Kasumi-1 (cell line): ENCODE results near the gene BCAS3.
"Not testable (repeated sequence)": the region's sequence is repeated elsewhere in the genome, so short reads cannot be mapped to it uniquely, and the experiment has no call there.

Experiments
- DNase-seq, 2 experiments: peaks; one replicate each; lab custom pipeline; 2025; lab: John Stamatoyannopoulos, UW

BCAS3 gene

DNA sequence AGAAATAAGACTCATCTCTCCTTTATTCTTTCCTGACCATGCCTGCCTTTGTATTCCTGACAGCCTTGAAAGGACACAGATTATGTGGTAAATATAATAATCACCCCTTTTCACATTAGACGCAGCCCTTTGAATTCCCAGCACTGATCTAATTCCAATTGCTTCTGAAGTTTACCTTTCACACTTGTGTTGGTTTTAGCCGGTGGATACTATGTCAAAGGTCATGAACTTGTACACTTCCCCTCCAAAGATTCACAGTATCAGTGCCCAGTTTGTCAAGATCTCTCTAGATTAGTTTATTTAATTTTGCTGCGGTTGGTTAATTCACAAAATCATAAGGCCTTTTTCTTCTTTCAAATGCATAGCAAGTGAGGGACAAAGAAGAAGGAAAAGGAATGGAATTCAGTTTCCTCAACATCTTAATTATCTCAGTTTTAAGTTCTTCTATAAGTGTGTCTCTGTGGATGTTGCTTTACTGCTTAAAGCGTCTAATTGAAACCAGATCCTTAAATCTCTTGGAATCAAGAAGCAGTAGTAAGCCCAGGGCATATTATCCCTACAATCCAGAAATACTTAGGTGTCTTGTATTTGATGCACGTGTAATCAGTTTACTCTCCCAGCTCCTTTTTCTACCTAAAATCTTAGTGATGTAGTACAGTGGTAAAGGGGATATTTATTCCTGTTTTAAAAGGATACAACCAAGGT lies 547.7 kb downstream of the BCAS3 start:
- no peak for DNase-seq

DNA sequence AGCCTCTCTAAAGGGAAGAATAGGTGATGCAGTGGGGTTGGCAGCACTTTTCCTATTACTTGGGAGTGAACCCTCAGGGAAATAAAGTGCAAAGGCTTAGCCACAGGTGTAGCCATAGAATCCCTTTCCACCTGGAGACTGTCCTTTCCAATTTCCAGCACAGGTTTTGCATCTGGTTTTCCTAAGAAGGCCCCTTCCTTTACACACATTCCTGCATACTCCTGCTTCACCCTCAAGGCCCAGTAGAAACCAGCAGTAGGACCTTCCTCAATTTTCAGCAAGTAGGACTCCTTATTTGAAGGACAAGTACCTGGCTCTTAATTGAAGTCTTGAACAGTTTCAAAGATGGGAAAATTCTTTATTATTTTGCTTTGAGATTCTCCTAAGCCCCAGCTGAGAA lies 550.2 kb downstream of the BCAS3 start:
- no peak for DNase-seq

DNA sequence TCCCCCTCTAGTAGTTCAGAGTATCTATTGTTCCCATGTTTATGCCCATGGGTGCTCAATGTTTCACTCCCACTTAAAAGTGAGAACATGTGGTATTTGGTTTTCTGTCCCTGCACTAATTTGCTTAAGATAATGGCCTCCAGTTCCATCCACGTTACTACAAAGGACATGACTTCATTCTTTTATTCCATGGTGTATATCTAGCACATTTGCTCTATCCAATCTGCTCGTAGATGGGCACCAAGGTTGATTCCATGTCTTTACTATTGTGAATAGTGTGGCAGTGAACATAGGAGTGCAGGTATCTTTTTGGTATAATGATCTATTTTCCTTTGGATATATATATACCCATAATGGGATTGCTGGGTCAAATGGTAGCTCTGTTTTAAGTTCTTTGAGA lies 552.8 kb downstream of the BCAS3 start:
- no peak for DNase-seq

DNA sequence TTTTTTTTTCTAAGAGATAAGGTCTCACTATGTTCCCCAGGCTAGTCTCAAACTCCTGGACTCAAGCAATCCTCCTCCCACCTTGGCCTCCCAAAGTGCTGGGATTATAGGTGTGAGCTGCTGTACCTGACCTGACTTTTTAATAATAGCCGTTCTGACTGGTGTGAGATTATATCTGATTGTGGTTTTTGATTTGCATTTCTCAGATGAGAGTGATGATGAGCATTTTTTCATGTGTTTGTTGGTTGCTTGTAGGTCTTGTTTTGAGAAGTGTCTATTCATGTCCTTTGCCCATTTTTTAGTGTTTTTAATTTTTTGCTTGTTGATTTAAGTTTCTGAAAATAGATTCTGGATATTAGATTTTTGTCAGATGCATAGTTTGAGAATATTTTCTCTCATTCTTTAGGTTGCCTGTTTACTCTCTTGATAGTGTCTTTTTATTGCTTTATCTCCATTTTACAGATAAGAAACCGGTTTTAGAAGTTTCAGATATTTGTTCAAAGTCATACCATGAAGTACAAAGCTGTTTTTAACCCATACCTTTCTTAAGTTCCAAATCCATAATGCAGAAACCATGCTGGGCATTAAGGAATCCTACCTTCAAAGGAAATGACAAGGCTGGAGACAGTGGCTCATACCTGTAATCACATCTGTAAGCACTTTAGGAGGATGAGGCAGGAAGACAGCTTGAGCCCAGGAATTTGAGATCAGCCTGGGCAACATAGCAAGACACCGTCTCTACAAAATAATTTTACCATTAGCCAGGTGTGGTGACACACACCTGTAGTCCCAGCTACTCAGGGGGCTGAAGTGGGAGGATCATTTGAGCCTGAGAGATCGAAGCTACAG lies 553.5 kb downstream of the BCAS3 start:
- no peak for DNase-seq

DNA sequence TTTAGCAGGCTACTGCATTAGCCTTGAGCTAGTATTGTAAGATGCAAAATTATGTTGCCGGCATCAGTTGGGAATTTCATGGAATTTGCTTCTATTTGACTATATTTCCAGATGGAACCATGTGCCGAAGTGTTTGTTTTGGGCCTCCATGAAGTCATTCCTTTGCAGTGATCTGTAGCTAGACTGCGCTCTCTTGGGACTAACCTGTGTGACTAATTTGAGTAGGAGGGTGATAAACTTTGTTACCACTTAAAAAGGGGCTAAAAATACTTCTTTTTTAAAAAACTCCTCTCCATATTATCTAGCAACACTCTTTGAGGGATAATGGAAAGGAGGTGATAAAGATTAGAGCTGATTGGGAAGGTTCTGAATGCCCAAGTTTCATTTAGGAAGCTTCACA lies 555.2 kb downstream of the BCAS3 start:
- DNase-seq: no peak

DNA sequence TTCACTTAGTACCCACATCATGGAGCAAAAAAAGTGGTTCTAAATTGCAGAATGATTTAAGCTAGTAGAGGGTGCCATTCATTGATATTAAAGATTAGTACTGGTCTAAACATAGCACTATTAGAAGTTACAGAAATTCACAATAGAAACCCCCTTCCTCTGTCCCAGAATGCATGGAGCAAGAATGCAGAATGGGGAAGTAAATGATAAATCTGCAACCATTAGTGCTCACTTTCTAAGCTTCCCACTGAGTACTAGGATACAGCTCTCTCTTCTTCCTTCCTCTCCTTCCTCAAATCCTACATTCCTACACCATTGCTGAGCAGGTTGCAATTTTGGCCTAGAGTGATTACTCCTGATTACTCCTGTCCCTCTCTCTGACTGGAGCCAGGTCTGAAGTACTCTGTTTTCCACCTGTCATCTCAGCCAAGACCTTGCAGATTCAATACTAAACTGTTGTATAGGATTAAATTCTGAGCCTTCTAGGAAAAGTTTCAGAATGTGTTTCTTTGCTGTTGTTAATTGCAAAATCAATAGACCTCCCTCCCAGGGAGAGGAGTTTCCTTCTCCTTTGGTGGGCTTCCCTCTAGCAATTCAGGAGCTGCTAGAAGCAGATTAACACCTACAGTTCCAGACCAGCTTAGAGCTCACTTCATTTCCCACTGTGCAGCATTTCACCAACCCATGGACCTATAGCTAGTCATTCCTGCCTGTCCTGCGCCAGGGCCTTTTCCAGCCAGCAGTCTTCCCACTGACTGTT lies 556.5 kb downstream of the BCAS3 start:
- peak; percentile 58 to 63 for DNase-seq

DNA sequence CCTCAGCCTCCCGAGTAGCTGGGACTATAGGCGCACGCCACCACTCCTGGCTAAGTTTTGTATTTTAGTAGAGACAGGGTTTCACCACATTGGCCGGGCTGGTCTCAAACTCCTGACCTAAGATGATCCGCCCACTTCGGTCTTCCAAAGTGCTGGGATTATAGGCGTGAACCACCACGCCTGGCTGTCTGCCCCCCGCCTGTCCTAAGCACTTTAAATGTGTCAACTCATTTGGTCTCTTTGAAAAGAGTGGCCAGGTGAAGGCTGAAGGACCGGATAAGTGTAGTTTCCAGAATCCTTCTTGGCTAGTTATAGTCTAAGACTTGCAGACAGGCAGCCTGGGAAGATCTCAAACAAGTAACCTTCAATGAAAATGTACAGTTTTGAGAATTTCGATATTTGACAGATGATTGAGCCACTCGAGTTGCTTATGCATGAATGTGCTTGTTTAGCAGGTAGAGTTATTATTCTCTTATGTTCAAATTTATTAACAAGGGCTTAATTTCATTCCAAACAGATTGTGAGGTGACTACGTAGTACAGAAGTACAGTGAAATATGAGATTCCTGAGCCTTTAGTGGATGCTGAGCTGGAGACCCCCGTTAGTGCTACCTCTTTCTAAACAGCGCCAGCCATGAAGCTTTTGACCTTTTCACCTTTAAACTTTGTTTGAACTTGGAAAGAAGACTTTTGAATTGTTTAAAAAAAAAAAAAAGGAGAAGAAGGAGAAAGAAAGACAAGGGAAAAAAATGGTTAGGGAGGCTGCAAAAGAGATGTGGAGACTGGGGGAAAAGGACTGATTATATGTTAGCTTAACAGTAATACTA lies 557.6 kb downstream of the BCAS3 start:
- no peak for DNase-seq

DNA sequence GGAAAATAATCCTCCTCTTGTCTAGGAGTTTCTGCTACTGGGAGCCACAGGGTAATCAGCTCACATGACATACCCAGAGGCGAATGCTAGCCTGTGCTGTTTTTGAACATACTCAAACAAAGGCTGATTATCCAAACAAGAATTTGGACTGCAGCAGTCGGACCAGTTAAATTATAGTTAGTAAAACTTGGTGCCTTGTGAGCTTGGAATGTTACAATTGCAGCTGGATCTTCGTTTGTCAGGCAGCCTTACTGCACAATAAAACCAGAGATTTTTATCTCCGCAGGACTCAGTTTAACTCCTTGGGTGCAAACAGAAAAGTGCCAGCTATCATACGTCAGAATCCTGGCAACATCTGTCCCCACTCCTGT lies 558.2 kb downstream of the BCAS3 start:
- no peak for DNase-seq

DNA sequence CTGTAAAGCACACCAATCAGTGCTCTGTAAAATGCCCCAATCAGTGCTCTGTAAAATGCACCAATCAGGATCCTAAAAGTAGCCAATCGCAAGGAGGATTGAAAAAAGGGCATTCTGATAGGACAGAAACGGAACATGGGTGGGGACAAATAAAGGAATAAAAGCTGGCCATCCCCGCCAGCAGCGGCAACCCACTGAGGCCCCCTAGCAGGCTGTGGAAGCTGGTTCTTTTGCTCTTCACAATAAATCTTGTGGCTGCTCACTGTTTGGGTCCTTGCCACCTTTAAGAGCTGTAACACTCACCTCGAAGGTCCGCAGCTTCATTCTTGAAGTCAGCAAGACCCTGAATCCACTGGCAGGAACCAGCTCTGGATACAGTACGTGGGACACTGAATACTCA lies 559.6 kb downstream of the BCAS3 start:
- no peak for DNase-seq

DNA sequence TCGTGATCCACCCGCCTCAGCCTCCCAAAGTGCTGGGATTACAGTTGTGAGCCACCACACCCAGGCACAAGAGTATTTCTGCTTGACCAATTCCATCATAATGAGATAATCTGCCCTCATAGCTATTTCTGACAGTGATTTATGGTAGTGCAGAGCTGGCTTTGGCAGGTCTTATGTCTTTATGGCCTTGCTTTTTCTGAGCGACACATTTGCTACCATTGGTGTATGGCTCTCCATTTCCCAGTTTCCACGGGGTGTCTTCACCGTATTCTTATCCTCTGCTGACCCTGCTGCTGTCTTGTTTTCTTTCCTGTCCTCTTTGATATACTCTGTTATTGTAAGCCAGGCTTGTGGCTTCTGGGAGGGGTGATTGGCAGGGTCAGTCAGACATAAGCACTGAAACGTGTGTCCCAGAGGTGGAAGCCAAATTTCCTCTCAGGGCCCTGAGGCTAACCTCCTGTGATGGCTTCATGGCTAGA lies 560.8 kb downstream of the BCAS3 start:
- no peak for DNase-seq

DNA sequence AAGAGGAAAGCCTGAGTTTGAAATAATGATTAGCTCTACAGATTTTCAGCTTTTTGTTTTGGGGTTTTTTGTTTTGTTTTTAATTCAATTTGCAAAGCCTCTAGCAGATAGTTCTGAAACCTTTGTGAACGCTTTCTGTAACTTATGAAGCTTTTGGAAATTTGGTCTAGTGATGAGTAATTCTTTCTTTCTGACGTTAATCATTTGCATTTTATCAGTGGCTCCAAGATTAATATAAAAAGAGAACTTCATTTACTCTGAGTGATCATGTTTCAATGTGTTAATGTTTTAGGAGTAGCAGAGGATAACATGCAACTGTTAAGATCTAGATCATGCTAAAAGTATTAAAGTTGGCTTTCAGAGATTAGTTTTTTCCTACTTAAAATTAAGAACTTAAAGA lies 561.7 kb downstream of the BCAS3 start:
- DNase-seq: no peak

DNA sequence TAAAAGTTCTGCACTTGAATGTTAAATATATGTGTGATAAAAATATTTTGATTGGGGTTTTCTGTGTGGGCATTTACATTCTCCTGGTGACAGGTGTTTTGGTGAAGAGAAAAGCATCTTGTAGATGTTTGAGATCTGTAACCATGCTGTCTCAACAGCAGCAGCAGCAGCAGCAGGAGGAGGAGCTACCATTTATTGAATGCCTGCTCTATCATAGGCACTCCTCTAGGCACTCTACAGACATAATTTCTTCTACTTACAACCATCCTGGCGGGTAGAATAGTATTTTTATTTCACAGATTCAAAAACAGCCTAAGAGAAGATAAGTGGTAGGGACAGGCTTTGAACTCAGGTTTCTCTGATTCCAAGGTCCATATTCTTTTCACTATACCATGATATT lies 562.3 kb downstream of the BCAS3 start:
- DNase-seq: no peak

DNA sequence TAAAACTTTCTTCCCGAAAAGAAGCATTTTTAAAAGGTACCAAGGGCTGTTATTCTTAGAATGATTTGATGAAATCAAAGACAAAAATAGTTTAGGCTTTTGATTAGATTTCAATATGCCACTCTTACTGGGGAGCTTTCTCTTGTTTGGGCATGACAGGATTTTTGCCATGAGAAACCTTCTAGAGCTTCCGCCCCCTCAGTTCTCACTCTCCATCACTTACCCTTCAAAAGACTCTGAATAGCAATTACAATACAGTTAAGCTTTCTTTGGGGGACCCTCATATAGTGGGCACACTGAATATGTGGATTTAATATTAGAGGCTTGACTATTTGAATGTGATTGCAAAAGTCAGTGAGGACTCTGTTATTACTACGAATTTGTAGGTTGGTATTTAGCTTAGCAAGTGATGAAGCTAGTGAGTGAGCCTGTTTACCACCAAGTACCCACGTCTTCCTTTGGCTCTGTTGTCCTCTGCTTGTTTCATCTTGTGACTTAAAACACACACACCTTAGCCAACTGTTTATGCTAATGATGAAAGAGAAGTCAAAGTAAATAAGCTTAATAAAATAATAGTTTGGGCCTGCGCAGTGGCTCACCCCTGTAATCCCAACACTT lies 563.3 kb downstream of the BCAS3 start:
- no peak for DNase-seq

DNA sequence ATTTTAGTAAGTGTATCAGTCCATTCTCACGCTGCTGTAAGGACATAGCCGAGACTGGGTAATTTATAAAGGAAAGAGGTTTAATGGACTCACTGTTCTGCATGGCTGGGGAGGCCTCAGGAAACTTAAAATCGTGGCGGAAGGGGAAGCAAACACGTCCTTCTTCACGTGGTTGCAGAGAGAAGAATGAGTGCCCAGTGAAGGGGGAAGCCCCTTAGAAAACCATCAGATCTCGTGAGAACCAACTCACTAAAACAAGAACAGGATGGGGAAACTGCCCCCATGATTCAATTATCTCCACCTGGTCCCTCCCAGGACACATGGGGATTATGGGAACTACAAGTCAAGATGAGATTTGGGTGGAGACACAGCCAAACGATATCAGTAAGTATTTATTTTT lies 567.3 kb downstream of the BCAS3 start:
- not testable (repeated sequence) for DNase-seq

DNA sequence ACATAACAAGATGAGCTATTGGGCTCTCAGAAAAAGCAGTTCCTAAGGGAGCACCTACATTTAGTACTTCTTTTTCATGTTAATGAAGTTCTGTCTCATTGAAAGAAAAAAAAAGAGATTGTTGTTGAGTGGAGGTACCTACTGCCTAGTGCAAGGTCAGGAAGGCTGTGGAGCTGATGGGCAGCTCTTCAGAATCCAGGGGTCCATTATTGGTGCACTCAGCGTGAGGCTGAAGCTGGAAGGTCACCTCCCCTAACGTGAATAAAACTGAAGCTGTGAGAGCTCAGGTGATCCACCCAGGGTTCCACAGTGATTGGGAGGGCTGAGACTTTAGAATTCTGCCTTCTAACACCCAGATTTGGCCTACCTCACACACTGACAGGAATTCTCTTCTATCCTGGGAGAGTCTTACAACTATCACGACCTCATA lies 568.1 kb downstream of the BCAS3 start:
- DNase-seq: no peak

DNA sequence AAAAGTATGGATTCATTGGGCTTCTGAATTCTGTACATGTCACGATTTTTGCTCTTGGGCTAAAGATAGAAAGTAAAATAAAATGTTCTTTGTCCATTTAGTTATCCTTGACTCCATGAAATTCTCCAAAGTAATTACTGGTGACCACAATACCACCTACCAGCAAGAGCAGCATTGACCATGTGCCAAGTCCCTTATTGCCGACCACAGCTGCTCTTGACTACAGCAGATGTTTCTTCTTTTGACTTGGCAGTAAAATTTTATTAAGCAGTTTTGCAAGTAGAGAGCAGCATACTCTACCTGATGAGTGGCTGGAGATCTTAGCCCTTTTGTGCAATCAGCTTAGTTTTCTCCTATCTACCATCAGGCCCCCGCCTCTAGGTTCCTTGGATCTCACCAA lies 569.8 kb downstream of the BCAS3 start:
- DNase-seq: peak in 1 of 2 experiments; percentile 7

DNA sequence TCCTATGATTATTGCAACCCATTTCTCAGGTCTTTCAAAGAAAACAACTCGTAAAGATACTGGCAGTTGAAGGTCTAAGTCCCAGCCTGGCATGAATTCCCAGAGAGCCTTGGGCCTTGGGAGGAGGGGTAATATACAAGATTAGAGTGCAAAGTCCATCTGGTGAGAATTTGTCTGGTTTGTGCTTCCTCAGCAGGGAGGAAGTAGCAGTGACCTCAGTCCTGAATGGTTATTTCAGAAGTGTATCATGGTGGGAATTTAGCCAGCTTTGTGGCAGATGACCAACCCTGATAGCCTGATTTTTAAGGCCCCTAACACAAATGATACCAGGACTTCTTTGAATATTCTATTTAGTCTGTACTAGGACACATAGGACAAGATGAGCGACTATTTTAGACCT lies 570.7 kb downstream of the BCAS3 start:
- DNase-seq: no peak

DNA sequence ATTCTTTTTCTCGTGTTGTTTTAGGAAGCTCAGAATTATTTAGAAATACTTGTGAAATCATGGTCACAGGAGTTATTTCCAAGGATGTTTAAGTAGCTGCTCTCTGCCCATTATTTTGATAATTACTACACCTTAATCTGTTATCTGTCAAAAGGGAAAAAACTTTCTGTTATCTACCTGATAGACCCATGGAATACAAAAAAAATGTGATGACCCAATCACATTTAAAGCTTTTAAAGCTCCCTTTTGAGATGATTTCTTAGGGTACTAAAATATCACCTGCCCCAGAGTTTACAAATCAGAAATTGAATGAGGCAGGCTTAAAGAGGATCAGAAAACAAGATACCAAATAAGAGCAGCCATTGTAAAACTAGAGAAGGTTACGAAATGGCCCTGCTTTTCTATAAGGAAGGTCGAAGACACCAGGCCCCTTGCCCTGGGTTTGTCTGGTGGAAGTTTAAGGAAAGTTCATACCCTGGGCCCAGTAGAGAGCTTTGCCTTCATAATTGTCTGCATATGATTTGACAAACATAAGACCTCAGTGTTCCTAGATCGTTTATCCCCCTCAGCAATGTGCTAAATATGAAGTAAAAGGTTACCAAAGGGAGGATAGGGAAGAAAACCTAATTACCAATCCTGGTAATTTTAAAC lies 572.1 kb downstream of the BCAS3 start:
- no peak for DNase-seq

DNA sequence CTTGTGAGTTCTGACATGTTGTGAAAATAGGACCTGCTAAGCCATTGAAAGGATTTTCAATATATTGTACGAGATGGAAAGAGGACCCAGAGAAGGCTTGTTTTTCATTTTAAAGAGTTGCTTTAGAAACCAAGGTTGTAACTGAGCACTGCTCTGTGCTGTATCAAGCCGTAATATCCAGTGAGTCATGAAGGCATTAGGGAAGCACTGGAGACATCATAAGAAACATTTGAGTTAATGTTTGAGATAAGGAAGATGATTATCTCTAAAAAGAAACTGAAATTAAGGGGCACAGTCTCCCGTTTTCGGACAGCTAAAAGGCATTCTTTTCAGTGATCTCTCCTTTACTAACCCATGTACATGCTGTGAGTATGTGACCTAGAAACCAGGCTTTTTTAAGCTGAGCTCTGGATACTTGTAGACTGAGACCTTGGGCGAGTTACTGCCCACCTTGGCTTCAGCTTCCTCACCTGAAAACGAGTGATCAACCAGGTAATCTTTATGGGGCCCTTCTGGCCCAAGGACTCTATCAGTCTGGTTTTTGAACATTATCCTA lies 572.8 kb downstream of the BCAS3 start:
- DNase-seq: no peak
